MM.1S (cell line): ENCODE data around the gene RAMAC.

Experiments used
- DNase-seq: peaks from one replicate; pipeline ENCODE4 v3.0.0-alpha.2; 2015
- H2AFZ ChIP-seq: fragments of 300-600 bp; sonication (generic); 2 replicates; pipeline ENCODE4 v1.6.0; 2016; ENCODE audit warnings: antibody characterized with exemption, low read length
- H3F3A ChIP-seq: fragments of 300-600 bp; sonication (generic); 2 replicates; pipeline ENCODE4 v1.6.1; 2016; ENCODE audit warnings: mild to moderate bottlenecking, antibody characterized with exemption, low read length, moderate library complexity, mixed read lengths; ENCODE audit not compliant: insufficient read depth
- H3K27ac ChIP-seq: fragments of 300-600 bp; sonication (generic); 2 replicates; pipeline ENCODE4 v1.5.1; 2016; ENCODE audit warnings: mild to moderate bottlenecking, low read length
- H3K27me3 ChIP-seq: fragments of 300-600 bp; sonication (generic); replicated peaks from 2 replicates; pipeline ENCODE4 v1.6.0; 2016; ENCODE audit warnings: low read length; ENCODE audit not compliant: insufficient read depth
- H3K36me3 ChIP-seq: fragments of 300-600 bp; sonication (generic); replicated peaks from 2 replicates; pipeline ENCODE4 v1.6.1; 2016; ENCODE audit warnings: mild to moderate bottlenecking, low read length, mixed read lengths; ENCODE audit not compliant: insufficient read depth
- H3K4me1 ChIP-seq: fragments of 300-600 bp; sonication (generic); 2 replicates; pipeline ENCODE4 v1.6.1; 2016; ENCODE audit warnings: low read length, mixed read lengths
- H3K4me2 ChIP-seq: fragments of 300-600 bp; sonication (generic); 2 replicates; pipeline ENCODE4 v1.6.0; 2016; ENCODE audit warnings: low read depth, low read length
- H3K4me3 ChIP-seq: fragments of 300-600 bp; sonication (generic); 2 replicates; pipeline ENCODE4 v1.5.1; 2016; ENCODE audit warnings: low read length, mixed read lengths
- H3K79me2 ChIP-seq: fragments of 300-600 bp; sonication (generic); 2 replicates; pipeline ENCODE4 v1.6.1; 2016; ENCODE audit warnings: mixed run types, low read length, mixed read lengths
- H3K9ac ChIP-seq: fragments of 300-600 bp; sonication (generic); 2 replicates; pipeline ENCODE4 v1.6.1; 2016; ENCODE audit warnings: low read length, mixed read lengths
- H3K9me2 ChIP-seq: fragments of 300-600 bp; sonication (generic); replicated peaks from 2 replicates; pipeline ENCODE4 v1.6.1; 2016; ENCODE audit warnings: mild to moderate bottlenecking, low read length, mixed read lengths; ENCODE audit not compliant: insufficient read depth
- H3K9me3 ChIP-seq: fragments of 300-600 bp; sonication (generic); replicated peaks from 2 replicates; pipeline ENCODE4 v1.6.1; 2016; ENCODE audit warnings: mild to moderate bottlenecking, low read length, mixed read lengths; ENCODE audit not compliant: insufficient read depth
- H4K20me1 ChIP-seq: fragments of 300-600 bp; sonication (generic); 2 replicates; pipeline ENCODE4 v1.6.1; 2016; ENCODE audit warnings: mild to moderate bottlenecking, low read length, moderate library complexity, mixed read lengths; ENCODE audit not compliant: insufficient read depth
- EZH2 ChIP-seq: fragments of 300-600 bp; sonication (generic); optimal IDR thresholded peaks from 2 replicates; pipeline ENCODE3; 2017; ENCODE audit warnings: low read depth, mild to moderate bottlenecking, antibody characterized with exemption, low read length, mixed read lengths
- EZH2phosphoT487 ChIP-seq: fragments of 300-600 bp; sonication (generic); IDR thresholded peaks from 2 replicates; pipeline ENCODE4 v1.6.1; 2018; ENCODE audit warnings: antibody characterized with exemption, low read length
- TF ChIP-seq, protein P1 (sequence below): fragments of 300-600 bp; sonication (generic); IDR thresholded peaks from 2 replicates; pipeline ENCODE4 v1.5.1; 2016; ENCODE audit warnings: antibody characterized with exemption, low read length, mixed read lengths

The RAMAC gene

DNA sequence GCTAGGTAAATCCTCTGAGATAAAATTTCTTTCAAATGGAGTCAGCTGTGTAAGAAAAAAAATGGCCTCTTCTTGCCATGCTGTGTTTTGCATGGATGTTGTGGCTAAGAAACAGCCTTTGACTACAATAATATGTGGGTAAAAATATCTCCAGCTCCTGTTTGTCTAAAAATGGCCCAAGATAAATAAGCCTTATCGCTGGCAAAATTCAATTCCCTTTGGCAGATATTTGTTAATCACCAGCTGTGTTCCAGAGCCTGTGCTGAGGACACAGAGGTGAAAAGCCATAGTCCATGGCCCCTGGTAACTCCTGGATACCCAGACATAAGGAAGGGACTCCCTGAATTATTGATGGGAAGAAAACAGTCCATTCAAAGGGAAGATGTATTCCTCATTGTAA, 15.3 kb upstream of the RAMAC start:
- TF ChIP-seq, protein P1, sequence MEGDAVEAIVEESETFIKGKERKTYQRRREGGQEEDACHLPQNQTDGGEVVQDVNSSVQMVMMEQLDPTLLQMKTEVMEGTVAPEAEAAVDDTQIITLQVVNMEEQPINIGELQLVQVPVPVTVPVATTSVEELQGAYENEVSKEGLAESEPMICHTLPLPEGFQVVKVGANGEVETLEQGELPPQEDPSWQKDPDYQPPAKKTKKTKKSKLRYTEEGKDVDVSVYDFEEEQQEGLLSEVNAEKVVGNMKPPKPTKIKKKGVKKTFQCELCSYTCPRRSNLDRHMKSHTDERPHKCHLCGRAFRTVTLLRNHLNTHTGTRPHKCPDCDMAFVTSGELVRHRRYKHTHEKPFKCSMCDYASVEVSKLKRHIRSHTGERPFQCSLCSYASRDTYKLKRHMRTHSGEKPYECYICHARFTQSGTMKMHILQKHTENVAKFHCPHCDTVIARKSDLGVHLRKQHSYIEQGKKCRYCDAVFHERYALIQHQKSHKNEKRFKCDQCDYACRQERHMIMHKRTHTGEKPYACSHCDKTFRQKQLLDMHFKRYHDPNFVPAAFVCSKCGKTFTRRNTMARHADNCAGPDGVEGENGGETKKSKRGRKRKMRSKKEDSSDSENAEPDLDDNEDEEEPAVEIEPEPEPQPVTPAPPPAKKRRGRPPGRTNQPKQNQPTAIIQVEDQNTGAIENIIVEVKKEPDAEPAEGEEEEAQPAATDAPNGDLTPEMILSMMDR, result no peak
- TF ChIP-seq EZH2phosphoT487 (no peak), EZH2 (no peak)
- Histone ChIP-seq H3K27me3 (no peaks in the 10 kb centered on the region), H3K79me2 (no peaks in the 10 kb centered on the region), H3K9me3 (no peaks in the 10 kb centered on the region), H3K9me2 (no peaks in the 10 kb centered on the region), H3K4me3 (no peak overlapping the region), H4K20me1 (no peaks in the 10 kb centered on the region), H3K4me2 (no peak overlapping the region), H3F3A (peaks cover 8% of the 10 kb centered on the region; the same call in 1 of the 2 replicates), H3K27ac (no peak overlapping the region), H2AFZ (no peak overlapping the region), H3K9ac (no peak overlapping the region), H3K4me1 (peaks cover 18% of the 10 kb centered on the region), H3K36me3 (no peaks in the 10 kb centered on the region)
- DNase-seq, result no peak

DNA sequence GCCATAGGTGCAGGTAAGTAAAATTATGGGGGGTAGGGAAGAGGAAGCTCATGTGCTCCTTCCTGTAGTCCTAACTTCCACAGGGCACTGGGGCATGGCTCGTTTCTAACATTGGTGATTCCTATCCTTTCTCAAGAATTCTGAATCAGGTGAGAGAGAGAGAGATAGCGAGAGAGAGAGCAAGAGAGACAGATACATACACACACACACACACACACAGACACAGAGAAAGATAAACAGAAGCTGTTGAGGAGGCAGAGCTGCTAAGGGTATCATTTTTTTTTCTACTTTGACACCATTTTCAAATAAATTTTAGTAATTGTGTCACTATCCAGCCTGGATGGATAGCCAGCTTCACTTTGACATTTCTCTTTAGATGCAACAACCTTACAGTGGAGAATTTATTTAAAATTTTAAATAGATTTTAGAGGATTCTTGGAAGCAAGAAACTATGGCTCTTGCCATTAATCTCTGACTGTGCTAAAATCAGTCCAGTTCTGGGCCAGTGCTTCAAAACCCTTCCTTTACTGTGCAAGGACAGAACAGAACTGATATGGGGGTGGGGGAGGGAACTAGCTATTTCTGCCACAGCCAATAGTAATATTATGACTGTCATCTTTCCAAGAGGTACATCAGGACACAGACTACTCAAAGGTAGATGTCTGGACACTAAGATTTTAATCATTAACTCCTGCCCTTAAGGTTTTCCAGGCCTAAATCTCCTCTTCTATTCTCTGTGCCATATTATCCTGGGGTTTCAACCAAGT, 14.6 kb upstream of the RAMAC start:
- no peaks in the 10 kb centered on the region for H3K27me3 ChIP-seq
- no peaks in the 10 kb centered on the region for H4K20me1 ChIP-seq
- no peak overlapping the region for H3K9ac ChIP-seq
- H2AFZ ChIP-seq, result no peak overlapping the region
- H3K9me2 ChIP-seq, result no peaks in the 10 kb centered on the region
- H3F3A ChIP-seq, result peaks cover 7% of the 10 kb centered on the region; the same call in 1 of the 2 replicates
- no peak overlapping the region for H3K4me2 ChIP-seq
- peaks cover 13% of the 10 kb centered on the region for H3K4me1 ChIP-seq
- no peaks in the 10 kb centered on the region for H3K79me2 ChIP-seq
- no peaks in the 10 kb centered on the region for H3K9me3 ChIP-seq
- no peak for DNase-seq
- TF ChIP-seq EZH2 (no peak), EZH2phosphoT487 (no peak)
- TF ChIP-seq, protein P1, result no peak
- no peak overlapping the region for H3K27ac ChIP-seq
- H3K4me3 ChIP-seq, result no peak overlapping the region
- no peaks in the 10 kb centered on the region for H3K36me3 ChIP-seq

DNA sequence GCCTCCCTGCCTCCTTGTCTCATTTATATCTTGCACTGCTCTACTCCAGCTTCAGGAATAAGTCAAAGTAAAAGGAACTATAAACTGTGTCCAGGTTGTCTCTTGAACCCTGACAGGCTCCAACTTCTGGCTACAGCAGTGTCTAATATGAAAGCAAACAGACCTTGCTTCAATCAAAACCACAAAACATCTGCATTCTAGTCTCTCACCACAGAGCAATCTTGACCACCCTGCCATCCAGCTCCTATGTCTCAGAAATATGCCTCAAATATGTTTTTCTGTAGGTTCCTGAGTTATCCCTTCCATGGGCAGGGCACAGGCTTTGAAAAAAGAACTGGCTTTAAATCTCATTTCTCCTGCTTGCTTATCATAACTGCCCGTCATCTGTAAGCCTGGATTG, 13.0 kb upstream of the RAMAC start:
- Histone ChIP-seq H3K4me1 (peaks cover 11% of the 10 kb centered on the region), H3K9me2 (no peaks in the 10 kb centered on the region), H3K9ac (no peak overlapping the region), H3K9me3 (no peaks in the 10 kb centered on the region), H3F3A (peaks cover 5% of the 10 kb centered on the region; the same call in 1 of the 2 replicates), H3K36me3 (no peaks in the 10 kb centered on the region), H2AFZ (no peak overlapping the region), H3K27me3 (no peaks in the 10 kb centered on the region), H3K79me2 (no peaks in the 10 kb centered on the region), H3K4me2 (no peak overlapping the region), H3K4me3 (no peak overlapping the region), H3K27ac (0 out of 2 replicates have a peak overlapping the region, but pooled peaks have one; percentile 8), H4K20me1 (no peaks in the 10 kb centered on the region)
- peak; percentile 48 for DNase-seq
- TF ChIP-seq EZH2 (no peak), EZH2phosphoT487 (no peak)
- TF ChIP-seq, protein P1, result no peak
